SKM-1 treated with dmso at 0.1 percent for 144 hours (cell line): ENCODE results near the gene NTNG1.

Experiments
- DNase-seq: peaks from one replicate; lab custom pipeline; 2025; ENCODE audit not compliant: unreplicated experiment; lab: John Stamatoyannopoulos, UW

NTNG1 gene

DNA sequence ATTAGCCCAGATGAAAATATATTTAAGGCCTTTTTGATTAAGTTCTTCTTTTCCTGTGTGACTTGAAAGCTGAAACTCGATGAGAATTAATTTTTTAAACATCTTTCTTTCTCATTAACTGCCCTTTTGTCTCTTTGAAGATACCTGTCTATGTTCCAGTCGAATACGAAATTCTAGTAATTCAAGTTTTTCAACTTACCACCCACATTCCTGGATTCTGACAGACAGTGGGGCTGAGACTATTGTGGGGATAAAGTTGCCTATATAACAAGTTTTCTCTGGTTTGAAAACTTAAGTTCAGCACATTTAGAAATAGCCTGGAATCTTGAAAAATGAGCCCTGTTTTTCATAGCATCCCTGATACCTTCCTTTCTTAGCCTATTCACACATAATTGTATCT is 114.6 kb downstream of the NTNG1 start:
- no peak for DNase-seq

DNA sequence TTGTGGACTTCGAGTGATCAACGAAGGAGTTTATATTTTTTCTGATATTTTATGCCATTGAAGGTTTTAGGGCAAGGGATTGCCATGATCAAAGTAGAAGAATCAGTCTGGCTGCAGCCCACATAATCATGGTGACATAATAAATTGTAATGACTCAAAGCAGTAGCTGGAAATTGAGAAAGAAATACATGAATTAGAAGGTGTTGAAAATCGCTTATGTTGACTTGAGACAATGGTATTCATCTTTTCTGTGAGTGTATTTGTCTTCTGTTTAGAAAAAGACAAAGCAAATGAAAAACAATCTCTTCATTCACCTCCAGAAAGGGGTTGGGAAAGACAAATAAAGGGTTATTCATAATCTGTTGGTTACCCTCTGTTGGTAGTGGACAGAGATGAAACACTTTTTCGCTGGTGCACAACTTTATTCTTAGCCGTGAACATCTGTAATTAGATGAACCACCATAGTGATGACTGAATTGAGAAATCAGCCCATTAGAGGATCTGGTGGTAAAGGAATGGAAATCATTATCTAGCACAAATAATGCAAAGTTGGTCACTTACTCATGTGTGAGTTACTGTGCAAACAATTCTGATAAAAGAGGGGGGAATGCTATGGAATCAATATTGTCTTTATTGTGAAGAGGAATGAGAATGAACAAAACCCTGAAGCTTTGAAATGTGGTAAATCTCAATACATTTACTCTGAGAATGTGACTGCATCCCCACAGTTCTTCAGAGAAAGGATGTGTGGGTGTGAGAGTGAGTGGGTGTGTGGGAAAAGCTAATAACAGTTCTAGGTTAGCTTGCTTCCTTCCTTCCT is 121.8 kb downstream of the NTNG1 start:
- no peak for DNase-seq

DNA sequence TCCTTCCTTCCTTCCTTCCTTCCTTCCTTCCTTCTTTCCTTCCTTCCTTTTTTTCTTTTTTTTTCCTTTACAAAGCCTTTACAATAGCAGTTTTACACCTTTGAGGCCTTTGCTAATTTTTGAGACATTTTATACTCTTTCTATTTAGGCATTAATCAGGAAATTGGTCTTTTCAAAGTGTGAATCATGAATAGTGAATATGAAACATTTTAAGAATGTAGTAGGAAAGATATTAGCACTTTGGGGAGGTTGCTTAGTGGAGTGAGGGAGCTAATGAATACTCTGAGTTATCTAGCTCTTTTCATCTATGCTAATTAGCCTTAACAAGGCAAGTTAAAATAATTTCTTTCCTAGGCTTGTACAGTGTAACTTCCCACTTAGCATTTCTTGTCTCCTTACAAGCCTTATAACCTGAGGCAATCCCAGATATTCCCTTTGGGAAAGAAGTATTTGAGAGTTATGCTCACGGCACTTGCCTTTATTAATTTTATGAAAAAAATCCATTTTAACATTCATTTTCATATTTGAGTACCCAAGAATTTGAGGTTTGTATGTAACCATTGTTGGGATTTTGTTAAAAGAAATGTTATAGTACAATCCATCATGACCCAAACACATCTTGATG is 122.6 kb downstream of the NTNG1 start:
- DNase-seq = no peak

DNA sequence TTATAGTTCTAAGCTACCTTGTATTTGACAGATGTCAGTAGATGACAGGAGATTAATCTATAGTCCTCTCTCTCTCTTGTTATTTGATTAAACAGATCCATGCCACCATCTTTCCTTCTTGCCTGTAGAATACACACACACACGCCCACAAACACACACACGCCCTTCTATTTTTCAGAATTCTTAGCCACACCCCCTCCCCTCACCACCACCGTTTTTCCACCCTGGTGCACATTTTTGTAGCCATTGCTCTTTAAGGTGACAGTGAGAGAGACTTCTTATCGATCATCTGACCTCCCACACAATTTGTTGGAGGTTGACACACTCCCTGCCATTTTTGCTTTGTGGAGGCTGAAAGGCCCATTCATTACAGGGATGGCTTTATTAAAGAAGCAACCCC is 123.2 kb downstream of the NTNG1 start:
- DNase-seq = no peak

DNA sequence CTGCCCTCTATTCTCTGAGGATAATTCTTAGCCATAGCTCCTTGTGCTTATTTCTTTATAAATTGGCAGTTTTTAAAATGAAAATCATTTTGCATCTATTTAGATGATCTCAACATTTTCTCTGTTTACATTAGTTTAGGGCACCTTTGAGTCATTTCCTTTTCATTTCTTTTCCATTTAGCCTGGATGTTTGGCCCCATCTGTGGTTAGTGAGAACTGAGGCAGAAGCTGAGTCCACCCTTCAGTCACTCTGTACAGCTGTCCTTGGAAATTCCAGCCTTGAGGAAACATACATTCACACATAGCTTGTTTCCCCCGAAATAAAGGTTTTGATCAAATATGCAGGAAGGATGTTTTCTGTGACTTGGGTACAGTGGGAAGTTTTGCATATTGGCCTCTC is 123.7 kb downstream of the NTNG1 start:
- DNase-seq = no peak

DNA sequence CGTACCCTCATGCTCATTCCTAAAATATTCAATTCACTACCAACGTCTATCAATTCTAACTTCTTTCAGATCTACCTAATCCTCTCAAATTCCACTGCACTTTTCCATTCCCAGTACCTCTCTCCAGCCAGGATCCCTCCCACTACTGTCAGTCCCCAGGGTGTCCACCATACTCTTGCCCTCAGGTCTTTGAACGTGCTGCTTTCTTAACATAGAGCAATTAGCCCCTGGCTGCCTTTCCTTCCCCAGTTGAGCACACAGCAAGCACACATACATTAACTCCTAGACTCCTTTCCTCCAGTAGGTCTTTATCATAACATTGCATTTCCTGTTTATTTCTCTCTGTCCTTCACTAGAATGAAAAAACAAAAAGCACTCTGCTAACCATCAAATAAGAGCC is 126.7 kb downstream of the NTNG1 start:
- no peak for DNase-seq

DNA sequence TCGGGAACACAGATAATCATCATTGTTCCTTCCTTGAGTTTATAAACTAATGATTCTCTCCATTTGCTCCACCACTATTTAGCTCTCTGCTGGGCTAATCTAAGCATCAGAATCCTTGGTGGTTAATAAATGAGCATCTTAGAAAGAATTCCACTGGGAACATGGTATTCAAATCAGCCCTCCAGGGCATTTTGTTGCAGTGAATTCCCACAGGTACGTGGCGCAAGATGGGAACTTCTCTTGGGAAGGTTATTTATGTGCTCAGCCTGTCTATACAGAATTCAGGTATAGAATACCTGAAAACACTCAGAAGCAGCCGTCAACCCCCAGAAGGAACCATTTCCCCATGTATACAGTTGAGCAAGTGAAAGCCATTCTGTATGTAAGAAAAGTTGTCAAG is 131.5 kb downstream of the NTNG1 start:
- no peak for DNase-seq

DNA sequence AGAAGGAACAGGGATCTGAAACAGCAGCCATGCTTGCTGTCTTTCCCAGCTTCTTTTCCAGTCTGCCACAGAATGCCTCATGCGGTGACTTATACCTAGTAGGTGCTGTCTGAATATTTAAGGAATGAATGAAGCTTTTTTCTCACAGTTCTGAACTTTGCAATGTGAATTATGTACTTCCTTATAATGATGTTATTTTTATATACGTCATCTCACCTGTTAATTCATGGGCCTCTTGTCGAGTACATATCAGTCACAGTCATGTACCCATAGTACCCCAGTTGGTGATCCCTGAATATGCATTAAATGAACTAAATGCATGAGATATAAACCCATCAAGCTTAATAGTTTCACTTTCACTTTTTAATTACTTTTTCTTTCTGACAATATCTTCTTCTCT is 132.7 kb downstream of the NTNG1 start:
- no peak for DNase-seq

DNA sequence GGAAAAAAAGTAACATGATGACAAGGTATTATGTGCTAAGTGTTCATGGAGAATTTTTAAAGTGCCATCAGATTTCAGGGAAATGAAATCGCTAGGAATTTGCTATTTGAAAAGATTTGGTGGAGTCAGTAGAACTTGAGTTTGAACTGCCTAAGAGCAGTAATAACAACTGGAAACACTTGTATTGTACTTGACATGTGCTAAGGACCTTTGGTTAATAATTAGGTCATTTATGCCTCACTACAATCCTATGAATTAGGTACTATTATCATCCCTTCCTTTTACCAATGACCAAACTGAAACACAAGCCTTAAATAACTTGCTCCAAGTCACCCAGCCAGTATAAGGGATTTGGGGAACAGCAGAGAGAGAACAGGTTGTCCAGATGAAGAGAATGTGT is 133.4 kb downstream of the NTNG1 start:
- no peak for DNase-seq

DNA sequence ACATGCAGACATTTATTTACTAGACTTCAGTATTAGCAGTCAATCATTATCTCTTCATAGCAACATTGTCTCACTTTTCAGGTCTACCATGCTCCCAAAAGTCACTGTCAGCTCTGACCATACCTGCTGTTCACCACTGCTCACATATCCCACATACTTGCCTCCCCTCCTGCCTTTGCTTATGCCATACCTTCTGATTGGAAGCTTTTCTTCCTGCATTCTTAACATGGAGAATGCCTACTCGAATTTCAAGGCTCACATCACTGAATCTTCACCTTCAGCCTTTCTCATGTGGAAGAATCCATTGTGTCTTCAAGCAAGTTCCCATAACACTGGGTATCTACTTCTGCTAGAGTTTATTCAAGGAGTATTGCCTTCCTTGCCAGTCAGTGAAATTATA is 135.4 kb downstream of the NTNG1 start:
- no peak for DNase-seq

DNA sequence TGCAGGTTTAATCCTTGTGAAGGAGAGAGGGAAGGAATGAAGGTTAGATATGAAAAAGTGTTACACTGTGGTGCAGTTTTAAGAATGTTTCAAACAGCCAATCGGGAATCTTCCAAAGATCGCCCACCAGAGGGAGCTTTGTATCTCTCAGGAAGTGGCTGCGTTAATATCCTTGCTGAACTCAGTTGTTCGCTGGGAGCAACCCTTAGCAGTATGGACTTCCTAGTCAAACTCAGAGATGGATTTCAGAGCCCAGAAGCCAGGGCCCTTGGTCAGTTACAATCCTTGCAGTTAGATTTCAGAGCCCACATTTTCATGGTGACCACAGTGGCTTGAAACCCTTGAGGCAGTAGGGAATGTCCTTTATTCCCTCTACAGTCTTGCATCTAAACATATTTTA is 136.2 kb downstream of the NTNG1 start:
- no peak for DNase-seq

DNA sequence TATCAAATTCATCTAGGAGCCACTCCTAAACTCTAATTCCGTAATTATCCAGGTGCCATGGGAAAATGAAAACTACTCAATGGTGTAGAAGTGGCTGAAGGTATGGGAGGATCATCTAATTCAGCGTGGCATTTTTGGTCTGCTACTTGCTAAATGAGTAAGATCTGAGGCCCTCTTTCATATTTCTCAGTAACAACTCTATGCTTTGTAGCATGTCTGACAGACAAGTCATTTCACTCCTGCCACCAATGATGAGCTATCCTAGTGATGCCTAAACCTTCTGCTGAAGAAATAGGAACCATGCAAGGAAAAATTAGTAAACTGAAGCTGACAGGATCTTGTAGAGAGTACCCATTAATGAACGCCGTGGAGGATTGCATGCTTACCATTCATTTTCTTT is 145.3 kb downstream of the NTNG1 start:
- no peak for DNase-seq

DNA sequence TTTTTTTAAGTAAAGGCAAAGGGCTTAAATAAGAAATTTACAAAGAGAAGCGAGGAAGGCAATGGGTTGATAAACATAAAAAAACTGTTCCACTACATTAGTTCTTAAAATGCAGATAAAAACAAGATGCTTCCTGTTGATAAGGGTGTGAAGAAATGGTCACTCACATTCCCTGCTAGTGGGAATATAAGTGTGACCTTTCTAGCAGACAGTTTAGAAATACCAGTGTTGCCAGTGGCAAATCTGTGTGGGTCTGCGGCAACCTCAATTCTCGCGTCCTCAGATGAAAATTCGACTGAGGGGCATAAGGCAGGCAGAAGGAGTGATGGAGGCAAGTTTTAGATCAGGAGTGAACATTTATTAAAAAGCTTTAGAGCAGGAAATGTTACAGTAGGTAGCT is 151.1 kb downstream of the NTNG1 start:
- DNase-seq = no peak

DNA sequence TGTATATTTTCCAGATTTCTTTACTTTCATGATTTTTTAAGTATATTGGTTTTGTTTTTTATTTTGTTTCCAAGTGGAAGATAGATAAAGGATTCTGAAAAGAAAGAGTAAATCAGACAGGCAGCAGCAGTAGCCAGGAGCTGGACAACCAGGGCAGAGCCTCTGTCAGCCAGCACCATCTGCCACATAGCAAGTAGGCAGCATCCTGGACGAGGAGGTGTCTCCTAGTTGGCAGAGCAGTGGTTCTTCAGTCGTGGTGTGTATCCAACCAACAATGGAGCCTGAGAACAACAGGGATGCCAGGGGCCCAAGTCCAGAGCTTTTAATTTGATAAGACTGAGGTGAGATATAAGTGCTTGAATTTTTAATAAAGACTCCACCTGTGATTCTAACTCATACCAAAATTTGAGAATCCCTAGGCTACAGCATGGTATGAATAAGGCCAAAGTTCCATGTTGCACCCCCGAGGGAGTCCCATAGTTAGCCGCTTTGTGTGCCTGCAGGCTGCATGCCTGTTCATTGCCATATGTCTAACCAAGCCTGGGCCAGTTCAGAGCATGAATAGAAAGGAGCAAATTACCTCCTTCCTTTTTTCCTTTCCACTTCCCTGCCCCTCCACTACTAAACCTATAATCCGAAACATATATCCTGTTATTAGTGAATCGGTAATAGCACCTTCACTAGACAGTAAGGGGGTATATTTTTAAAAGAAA is 153.2 kb downstream of the NTNG1 start:
- no peak for DNase-seq

DNA sequence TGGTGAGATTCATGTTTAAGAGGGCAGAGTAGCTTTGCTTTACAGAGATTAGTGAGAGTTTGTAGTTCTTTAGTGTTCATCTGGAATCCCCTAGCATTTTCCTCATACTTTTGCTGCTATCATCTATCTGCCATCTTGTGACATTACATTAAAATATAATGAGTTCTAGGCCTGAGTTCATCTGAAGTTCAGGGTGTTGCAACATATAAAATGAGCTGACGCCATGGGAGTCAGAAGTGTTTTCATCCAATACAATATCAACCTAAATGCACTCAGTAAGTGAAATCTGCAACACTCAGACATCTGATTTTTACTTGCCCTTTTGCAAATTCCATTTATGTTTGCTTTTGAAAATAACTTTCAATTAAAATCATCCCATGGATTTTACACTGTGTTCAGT is 153.8 kb downstream of the NTNG1 start:
- no peak for DNase-seq

DNA sequence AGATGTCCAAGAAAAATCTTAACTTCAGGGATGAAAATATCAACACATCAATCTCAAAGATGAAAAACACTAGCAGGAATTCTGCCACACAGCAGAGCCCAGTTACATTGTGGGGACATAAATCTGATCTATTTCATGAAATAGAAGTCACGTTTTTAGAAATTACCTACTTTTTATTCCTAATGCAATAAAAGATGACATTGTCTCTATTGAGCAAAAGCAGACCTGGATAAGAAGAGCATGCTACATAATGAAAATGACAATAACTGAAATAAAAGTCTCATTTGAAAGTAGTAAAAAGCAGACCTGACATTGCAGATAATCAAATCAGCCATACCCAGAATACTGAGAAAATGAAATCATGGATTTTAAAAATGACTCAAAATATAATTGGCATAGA is 156.8 kb downstream of the NTNG1 start:
- no peak for DNase-seq

DNA sequence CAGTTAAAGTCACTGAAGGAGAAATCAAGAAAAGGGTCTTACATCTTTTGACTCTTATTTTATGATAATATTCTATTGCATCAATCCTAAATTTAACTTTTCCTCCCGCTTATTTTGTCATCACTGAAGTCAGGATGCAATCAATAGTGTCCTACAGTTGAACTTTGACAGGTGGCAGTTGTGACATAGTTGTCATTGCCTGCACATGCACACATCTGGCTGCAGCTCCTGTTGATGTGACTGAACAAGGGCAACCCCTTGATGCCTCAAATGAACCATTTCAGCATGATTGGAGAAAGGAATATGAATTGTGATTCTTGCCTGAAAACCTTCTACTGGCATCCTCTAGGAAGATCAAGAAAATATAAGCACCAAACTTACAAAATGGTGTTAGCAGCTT is 157.7 kb downstream of the NTNG1 start:
- DNase-seq = no peak

DNA sequence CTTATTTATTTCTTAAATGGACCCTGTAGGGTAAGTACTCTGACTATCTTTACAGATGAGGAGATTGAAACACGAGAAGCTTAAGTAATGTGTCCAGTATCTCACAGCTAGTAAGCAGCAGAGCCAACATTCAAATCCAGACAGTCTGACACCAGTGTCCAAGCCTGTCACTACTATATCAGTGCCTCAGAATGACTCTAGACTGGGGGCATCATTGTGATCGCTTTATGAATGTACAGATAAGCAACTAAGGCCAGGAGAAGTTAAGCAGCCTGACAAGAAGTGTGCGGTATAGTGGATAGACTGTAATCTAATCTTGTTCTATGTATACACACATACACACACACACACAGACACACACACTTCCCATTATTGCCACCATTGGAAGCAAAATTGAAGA is 158.7 kb downstream of the NTNG1 start:
- DNase-seq = no peak

DNA sequence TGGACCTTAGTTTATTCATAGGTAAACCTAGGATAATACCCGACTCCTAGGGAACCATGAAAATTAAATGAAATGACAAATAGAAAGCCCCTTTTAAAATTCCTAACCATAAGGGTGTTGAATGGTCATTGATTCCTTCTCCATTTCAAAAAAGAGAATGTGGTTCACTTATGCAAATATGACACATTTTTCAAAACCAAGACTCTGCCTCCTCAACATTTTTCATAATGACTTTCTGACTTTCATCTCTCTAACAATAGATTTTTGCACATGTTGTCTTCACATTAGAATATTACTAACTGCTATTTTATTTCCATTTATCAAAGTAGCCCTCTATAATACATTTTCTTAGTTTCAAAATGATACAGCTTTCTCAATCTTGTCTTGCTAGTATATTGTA is 169.1 kb downstream of the NTNG1 start:
- no peak for DNase-seq

DNA sequence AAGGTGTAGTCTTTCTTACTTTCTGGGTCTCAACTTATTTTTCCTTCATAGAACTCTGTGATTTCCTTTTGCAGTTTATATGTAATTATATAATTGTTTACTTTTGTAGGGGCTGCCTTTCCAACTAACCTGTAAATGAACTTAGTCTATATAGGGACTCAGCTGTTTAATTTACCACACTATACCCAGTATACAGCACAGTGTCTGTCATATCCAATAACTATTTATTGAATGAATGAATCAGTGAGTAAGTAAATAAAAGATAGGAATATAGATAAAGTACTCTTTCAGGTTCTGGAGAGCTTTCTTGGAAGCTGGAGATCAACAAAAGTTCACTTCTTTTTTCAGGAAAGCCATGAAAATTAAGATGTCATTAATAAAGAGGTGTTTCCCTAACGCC is 174.8 kb downstream of the NTNG1 start:
- no peak for DNase-seq

DNA sequence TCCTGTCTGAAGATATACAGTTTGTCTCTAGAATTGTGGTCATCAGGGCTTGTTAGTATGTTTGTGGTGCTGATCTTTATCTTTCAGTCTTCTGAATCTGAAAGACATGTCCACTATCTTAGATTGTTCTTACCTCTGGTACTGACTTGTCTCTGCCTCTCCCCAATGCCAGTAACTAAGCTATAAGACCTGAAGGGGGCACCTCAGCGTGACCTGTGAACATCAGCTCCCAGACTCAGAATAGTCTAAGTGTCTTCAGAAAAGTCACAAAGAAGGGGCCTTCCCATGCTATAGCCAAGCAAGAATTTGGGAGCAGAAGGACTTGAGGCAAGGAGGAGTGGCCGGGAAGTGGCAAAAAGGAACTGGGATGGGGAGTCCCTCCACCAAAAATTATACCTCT is 178.1 kb downstream of the NTNG1 start:
- DNase-seq = no peak

DNA sequence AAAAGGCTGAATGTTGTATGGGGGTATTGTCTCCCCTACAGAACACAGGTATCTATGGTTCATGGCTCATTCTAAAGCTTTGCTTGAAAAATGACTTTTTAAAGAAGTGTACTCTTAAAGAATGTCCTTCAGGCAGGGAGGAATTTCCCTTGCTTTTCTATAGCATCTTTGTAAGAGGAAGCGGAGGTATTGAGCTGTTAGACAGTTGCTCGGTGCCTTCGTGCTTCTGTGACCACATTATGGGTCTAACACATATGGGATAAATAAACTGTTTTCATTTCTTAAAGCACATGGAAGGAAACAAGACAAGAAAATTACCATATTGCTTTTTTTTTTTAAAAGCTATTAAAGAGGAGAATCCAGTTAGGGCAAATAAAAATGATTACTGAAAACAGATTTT is 182.9 kb downstream of the NTNG1 start:
- DNase-seq = no peak
